NCI-H1048 (cell line): ENCODE data around the gene PDLIM4.

ENCODE experiments used
- DNase-seq: peaks from one replicate; lab custom pipeline; 2025; lab: John Stamatoyannopoulos, UW

Gene PDLIM4

GRCh38 chr5:132267166-132267739 is 9.8 kb downstream of the PDLIM4 start:
- DNase-seq: no peak

DNA sequence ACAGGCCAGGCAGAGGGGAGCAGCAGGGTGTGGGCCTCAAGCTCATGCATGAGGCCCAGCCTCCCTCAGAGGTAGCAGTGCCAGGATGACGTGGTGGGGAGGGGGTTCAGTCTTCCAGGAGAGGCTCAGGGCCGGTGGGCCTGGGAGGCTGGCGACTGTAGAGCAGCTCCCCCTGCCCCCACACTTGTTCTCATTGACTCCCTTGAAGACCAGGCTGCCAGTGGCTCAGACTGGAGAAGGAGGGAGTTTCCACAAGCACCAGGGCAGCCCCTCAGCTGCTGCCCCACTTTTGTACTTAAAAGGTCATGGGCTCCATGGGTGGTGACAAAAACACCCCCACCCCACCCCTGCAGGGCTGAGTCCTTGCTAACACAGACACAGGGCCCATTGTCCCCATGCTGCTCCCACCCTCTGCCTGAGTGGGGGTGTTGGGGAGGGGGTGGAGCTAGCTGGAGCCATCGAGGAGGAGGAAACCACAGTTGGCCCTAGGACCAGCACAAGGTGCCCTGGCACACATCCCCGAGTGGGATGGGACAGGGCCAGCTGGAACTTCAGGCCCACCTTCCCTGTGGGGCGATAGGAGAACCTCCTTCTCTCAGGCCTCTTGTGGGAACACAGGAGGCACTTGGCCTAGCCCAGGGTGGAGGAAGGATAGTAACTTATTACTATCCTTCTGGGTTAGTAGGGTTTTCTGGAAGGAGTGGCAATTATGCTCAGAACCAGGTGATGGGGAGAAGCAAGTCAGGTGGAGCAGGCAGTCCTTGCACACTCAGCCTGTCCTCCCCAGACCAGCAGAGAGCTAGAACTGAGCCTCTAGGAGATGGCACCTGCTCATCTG is 10.7 kb downstream of the PDLIM4 start:
- no peak for DNase-seq

DNA sequence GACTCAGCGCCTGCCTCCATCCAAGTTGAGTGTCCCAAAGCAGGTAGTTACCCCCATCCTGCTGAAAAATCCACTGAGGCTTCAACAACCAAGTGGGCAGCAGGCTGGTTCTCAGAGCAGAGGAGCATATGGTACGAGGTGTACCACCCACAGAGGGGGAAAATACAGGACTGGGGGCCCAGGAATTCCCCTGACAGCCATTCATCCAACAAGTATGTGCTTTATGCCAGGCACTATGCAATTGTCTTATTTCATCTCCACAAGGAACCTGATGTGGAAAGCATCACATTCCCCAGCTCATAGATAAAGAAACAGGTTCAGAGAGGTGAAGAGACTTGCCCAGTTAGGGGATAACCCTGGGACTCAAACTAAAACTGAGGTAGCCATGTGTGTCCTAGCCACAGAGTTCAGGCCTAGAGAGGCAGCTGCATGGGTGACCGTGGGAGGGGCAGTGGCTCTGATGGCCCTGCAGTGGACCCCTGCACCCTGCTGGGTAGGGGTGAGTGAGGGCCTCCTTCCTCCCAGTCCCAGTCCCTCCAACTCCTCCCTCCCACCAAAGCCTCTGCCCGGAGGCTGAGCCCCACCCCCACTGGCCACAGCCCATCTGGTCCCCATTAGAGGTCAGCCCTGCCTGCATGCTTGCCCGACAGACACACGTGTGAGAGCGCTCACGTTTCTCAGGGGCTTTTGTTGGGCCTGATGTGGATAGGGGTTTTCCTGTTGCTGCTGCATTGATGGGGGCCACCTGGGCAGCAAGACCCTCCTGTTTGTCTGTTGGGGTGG is 11.5 kb downstream of the PDLIM4 start:
- no peak for DNase-seq

DNA sequence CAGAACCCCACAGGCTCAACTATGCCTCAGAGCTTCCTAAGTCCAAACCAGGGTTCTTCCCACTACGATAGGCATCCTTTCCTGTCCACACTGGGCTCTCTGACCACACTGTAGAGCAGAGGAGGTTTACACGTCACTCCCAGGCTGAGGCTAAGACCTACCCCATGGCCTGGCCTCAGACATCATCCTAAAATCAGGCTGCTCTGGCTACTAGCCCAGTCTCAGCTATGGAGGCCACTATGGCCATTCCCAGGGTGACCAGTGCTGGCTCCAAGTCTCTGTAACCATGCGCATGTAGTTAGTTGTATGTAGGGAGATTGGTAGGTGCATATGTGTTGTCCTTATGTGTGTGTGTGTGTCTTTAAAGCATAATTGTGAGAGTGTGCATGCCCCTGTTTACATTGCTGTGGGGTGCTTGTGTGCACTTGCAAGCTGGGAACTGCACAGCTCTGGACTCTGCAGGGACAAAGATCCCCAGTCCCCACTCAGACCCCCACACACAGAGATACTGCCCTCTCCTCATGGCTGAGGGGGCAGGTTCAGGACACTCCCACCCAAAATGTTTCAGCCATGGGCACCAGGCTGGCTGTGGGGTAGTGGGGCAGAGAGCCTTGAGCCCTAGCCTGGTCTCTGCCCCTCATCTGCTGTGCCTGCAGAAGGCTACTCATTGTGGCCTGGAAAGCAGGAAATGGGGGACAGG is 12.3 kb downstream of the PDLIM4 start:
- no peak for DNase-seq

- DNase-seq: no peak
Observed at GRCh38 chr5:132270335-132270665, 12.8 kb downstream of the PDLIM4 start.

DNA sequence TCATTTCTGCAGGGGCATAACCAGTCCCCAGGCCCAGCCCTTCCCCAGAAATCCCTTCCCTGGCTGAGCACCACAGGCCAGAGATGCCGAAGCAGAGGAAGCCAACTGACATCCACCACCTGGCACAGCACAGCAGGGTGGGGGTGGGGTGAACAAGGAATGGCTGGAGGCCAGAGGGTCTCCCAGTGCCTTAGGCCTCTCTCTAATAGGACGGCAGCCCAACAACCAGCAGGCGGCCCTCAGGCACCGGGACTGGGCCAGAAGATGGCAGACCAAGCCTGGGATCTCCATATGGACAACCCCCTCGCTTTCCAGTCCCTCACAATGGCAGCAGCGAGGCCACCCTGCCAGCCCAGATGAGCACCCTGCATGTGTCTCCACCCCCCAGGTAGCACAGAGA is 13.2 kb downstream of the PDLIM4 start:
- DNase-seq: no peak

- no peak for DNase-seq
Observed at GRCh38 chr5:132271251-132272246, 14.1 kb downstream of the PDLIM4 start.

- DNase-seq: no peak
Observed at GRCh38 chr5:132272311-132273210, 15.1 kb downstream of the PDLIM4 start.

DNA sequence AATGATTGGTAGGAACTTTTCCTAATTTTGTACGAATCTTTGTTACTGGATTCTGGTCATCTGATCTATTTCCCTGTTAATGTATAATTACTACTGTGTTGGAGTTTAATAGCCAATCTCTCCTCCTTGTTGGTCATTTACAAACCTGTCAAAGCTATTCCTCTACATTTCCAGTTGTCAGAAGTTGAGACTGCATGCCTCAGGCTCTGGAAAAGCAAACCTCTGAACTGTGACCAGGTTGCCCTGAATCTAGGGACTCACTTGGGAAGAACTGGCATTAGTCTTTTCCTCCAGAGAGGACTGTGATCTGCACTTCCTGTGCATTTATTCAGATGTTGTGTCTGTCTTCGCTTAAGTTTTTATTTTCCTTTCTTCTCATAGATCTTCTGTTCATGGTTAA is 16.1 kb downstream of the PDLIM4 start:
- DNase-seq: no peak

- no peak for DNase-seq
Observed at GRCh38 chr5:132274050-132274792, 16.7 kb downstream of the PDLIM4 start.

GRCh38 chr5:132275367-132276220 is 18.1 kb downstream of the PDLIM4 start:
- DNase-seq: no peak

GRCh38 chr5:132277256-132277655 is 19.8 kb downstream of the PDLIM4 start:
- no peak for DNase-seq

DNA sequence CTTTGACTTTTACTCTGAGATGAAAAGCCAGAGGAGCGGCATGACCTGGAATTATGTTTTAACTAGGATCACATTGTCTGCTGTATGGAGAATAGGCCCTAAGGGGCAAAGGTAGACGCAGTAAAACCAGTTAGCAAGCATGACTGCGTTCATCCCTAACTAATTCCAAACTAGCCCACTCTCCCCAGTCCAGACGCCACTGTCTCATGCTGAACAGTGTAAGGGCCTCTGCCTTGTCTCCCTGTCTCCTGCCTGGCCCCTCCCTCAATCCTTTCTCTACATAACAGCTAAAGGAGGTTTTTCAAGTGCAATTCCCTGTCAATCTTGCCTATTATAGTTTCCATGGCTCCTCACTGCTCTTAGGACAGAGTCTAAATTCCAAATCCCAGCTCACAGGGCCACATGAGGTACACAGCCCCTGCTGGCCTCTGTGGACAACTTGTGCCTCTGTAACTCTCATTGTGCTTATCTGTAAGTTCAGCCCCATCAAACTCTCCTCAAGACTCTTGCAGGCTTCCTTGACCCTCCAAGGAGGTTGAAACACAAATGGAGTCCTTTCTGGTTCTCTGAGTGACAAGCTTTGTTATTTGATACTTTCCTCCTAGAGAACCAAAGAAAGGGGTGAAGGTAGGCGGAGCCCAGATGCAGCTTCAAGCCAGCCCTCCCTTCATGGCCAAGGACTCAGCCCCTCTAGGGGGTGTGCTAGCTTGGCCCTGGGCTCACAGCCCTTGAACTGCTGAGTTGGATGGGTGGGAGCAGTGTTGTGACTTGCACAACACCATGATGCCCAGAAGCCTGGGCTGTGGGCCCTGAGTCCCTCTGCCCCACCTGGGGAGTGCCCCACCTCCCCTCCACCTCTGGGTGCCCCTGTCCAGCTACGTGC is 20.7 kb downstream of the PDLIM4 start:
- DNase-seq: no peak

- DNase-seq: no peak
Observed at GRCh38 chr5:132279801-132280200, 22.3 kb downstream of the PDLIM4 start.

GRCh38 chr5:132280371-132281240 is 23.1 kb downstream of the PDLIM4 start:
- DNase-seq: no peak

GRCh38 chr5:132281856-132282614 is 24.5 kb downstream of the PDLIM4 start:
- no peak for DNase-seq
